Activated T-helper 1 cell treated with anti-CD3 and anti-CD28 coated beads, Interleukin-12 subunit alpha, Interleukin-12 subunit beta, Interleukin-2, Interleukin-4 antibody, amounts not matched to agents 30 ng/mL and 10 ng/mL and 1 ng/mL, durations not matched to agents 14 hours and 24 hours and 36 hours (primary cell): ENCODE measurements around the gene UBE3B. TPM values are rescaled to one million over a fixed set of nuclear protein-coding genes. Genes with fewer than 3 reads are reported as not detected.

Source experiments
- DNase-seq: peaks from one replicate; pipeline ENCODE4 v3.0.0; 2021; ENCODE audit warnings: low spot score
- H3K27ac Mint-ChIP-seq: one replicate; pipeline ENCODE4 v1.8.0; 2021; ENCODE audit warnings: mild to moderate bottlenecking, mixed read lengths
- H3K27me3 Mint-ChIP-seq: one replicate; pipeline ENCODE4 v1.8.0; 2022; ENCODE audit warnings: mild to moderate bottlenecking, moderate library complexity, mixed read lengths; ENCODE audit not compliant: insufficient read depth
- H3K36me3 Mint-ChIP-seq: one replicate; pipeline ENCODE4 v1.8.0; 2021; ENCODE audit warnings: low read depth, mixed read lengths
- H3K4me1 Mint-ChIP-seq: one replicate; pipeline ENCODE4 v1.8.0; 2021; ENCODE audit warnings: low read depth, mixed read lengths
- H3K4me3 Mint-ChIP-seq: one replicate; pipeline ENCODE4 v1.8.0; 2021; ENCODE audit warnings: mild to moderate bottlenecking, moderate library complexity, mixed read lengths
- H3K9me3 Mint-ChIP-seq: one replicate; pipeline ENCODE4 v1.8.0; 2021; ENCODE audit warnings: mixed read lengths
- intact Hi-C: fragments of 100-400 bp; cut with micrococcal nuclease; formaldehyde crosslinking; loops from one replicate; pipeline ENCODE4 v1.15.1; 2024
- total RNA-seq: library from RNA; stranded (reverse); gene quantifications from 2 replicates; pipeline ENCODE4 v1.2.3, GENCODE V29; 2022

The UBE3B gene
- total RNA-seq, 1 donor from 2014 or later: 29.3 TPM

GRCh38 chr12:109573029-109573913, 95.8 kb downstream of the UBE3B start, which contains the start of the genes MMAB and MVK:
Gene MMAB, minus strand, starts transcription at chr12:109573504. Its CDS starts 24 bp downstream, at chr12:109573480.
Gene MVK, plus strand, starts transcription at chr12:109573794. Its CDS starts 1,029 bp downstream, at chr12:109574823.
- DNase-seq: peak; percentile 99
- Mint-ChIP-seq H3K27me3 (no peaks in the 10 kb centered on the region), H3K27ac (peak within 1 kb of the TSS; percentile 88), H3K9me3 (no peaks in the 10 kb centered on the region), H3K4me3 (peak within 1 kb of the TSS; percentile 91), H3K36me3 (peaks cover 18% of the 10 kb centered on the region), H3K4me1 (peaks cover 30% of the 10 kb centered on the region)
- intact Hi-C loops: loop anchor here (1.0 to 10.0 kb wide), 9 partner anchors 22 to 1056 kb away; partner anchors contain the start of genes ALKBH2, ANAPC7, ANKRD13A and FAM222A

- intact Hi-C loops: loop anchor here (1.0 to 10.0 kb wide), 9 partner anchors 21 to 1057 kb away; partner anchors contain the start of genes ALKBH2, ANAPC7, ANKRD13A and FAM222A
- Mint-ChIP-seq H3K36me3 (peaks cover 25% of the 10 kb centered on the region), H3K27ac (peak overlapping the region; percentile 18), H3K4me1 (peaks cover 30% of the 10 kb centered on the region), H3K4me3 (peak overlapping the region; percentile 91), H3K9me3 (no peaks in the 10 kb centered on the region), H3K27me3 (no peaks in the 10 kb centered on the region)
- DNase-seq: no peak
Measured at GRCh38 chr12:109573914-109574244, 96.4 kb downstream of the UBE3B start.

DNA sequence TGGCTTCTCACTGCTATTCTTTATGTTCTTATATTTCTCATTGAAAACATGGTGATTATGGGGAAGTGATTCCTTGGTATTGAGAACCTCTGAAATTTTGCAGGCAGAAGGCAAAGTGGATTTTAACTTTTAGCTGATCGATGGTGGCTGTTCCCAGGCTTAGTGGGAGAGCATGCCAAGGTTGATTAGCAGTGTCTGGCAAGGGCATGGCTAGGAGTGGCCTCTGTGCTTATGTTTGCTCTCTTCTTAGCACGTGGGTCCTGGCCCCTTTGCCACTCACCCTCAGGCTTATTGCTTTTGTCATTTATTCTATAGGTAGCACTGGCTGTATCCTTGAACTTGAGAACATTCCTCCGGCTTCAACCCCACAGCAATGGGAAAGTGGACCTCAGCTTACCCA, 98.2 kb downstream of the UBE3B start:
- peaks cover 30% of the 10 kb centered on the region for H3K4me1 Mint-ChIP-seq
- DNase-seq: no peak
- no peak overlapping the region for H3K27ac Mint-ChIP-seq
- H3K36me3 Mint-ChIP-seq: peaks cover 30% of the 10 kb centered on the region
- no peaks in the 10 kb centered on the region for H3K27me3 Mint-ChIP-seq
- H3K4me3 Mint-ChIP-seq: no peak overlapping the region
- H3K9me3 Mint-ChIP-seq: no peaks in the 10 kb centered on the region
- intact Hi-C loops: loop anchor here (10.0 kb wide), 1 partner anchor 419 kb away; the partner anchor contains the start of genes ANKRD13A and GIT2

- intact Hi-C loops: loop anchor here (10.0 kb wide), 1 partner anchor 417 kb away; the partner anchor contains the start of genes ANKRD13A and GIT2
- Mint-ChIP-seq H3K4me1 (peaks cover 25% of the 10 kb centered on the region), H3K27ac (no peak overlapping the region), H3K36me3 (peaks cover 28% of the 10 kb centered on the region), H3K9me3 (no peaks in the 10 kb centered on the region), H3K4me3 (no peak overlapping the region), H3K27me3 (no peaks in the 10 kb centered on the region)
- no peak for DNase-seq
Measured at GRCh38 chr12:109577311-109577710, 99.9 kb downstream of the UBE3B start.

DNA sequence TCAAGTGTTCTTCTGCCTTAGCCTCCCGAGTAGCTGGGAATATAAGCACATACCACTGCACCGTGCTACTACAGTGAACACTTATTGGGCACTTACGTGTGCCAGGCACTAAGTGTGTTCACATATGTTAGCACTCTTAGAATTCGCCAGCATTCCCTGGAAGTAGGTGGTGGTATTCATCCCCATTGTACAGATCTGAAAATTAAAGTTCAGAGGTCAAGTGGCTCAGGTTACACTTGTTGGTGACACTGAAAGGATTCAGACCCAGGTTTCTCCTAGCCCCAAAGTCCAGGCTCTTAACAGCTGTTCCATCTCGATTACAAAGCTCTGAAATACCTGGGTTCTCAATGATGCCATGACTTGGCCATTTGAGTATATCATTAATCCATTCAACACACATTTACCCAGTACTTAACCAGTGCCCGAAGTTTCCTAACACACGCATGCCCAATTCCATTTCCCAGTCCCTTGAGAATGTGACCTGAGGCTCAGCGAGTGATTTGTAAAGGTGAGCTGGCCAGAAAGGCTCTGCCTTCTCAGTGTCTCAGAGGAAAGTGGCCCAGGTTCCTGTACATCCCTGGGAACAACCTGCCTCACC, 101.0 kb downstream of the UBE3B start:
- H3K4me3 Mint-ChIP-seq: no peak overlapping the region

DNA sequence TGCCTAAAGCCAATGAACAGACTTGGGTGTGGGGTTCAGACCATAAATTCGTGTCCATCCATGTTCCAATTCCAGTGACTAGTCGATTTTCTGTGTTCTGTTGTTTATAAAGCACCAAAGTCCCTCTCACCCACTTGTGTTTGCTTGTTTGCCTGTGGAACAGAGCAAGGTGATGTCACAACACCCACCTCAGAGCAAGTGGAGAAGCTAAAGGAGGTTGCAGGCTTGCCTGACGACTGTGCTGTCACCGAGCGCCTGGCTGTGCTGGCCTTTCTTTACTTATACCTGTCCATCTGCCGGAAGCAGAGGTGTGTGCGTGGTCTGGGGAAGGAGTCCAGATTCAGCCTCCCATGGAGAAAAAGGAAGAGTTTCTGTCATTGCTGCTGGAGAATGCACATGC, 102.2 kb downstream of the UBE3B start:
- Mint-ChIP-seq H3K27me3 (no peaks in the 10 kb centered on the region), H3K9me3 (no peaks in the 10 kb centered on the region), H3K4me1 (peaks cover 6% of the 10 kb centered on the region), H3K36me3 (peaks cover 29% of the 10 kb centered on the region), H3K4me3 (no peak overlapping the region), H3K27ac (no peak overlapping the region)
- intact Hi-C loops: loop anchor here (10.0 kb wide), 1 partner anchor 415 kb away; the partner anchor contains the start of genes ANKRD13A and GIT2
- DNase-seq: no peak

More for the DNA sequence above, 101.0 kb downstream of the UBE3B start:
- no peaks in the 10 kb centered on the region for H3K9me3 Mint-ChIP-seq
- H3K27me3 Mint-ChIP-seq: no peaks in the 10 kb centered on the region
- no peak overlapping the region for H3K27ac Mint-ChIP-seq
- intact Hi-C loops: loop anchor here (10.0 kb wide), 1 partner anchor 416 kb away; the partner anchor contains the start of genes ANKRD13A and GIT2
- H3K4me1 Mint-ChIP-seq: peaks cover 17% of the 10 kb centered on the region
- H3K36me3 Mint-ChIP-seq: peaks cover 28% of the 10 kb centered on the region
- DNase-seq: no peak

GRCh38 chr12:109580272-109580671, 102.8 kb downstream of the UBE3B start:
- Mint-ChIP-seq H3K36me3 (peaks cover 33% of the 10 kb centered on the region), H3K27ac (no peak overlapping the region), H3K9me3 (no peaks in the 10 kb centered on the region), H3K4me1 (no peaks in the 10 kb centered on the region), H3K27me3 (no peaks in the 10 kb centered on the region), H3K4me3 (no peak overlapping the region)
- intact Hi-C loops: no loop called here
- no peak for DNase-seq

- peaks cover 33% of the 10 kb centered on the region for H3K36me3 Mint-ChIP-seq
- no peaks in the 10 kb centered on the region for H3K4me1 Mint-ChIP-seq
- no peaks in the 10 kb centered on the region for H3K9me3 Mint-ChIP-seq
- DNase-seq: no peak
- no peak overlapping the region for H3K4me3 Mint-ChIP-seq
- H3K27ac Mint-ChIP-seq: no peak overlapping the region
- H3K27me3 Mint-ChIP-seq: no peaks in the 10 kb centered on the region
- intact Hi-C loops: no loop called here
Measured at GRCh38 chr12:109580684-109581333, 103.4 kb downstream of the UBE3B start.

GRCh38 chr12:109581334-109581691, 103.9 kb downstream of the UBE3B start:
- peaks cover 31% of the 10 kb centered on the region for H3K36me3 Mint-ChIP-seq
- H3K4me3 Mint-ChIP-seq: no peak overlapping the region
- intact Hi-C loops: no loop called here
- no peaks in the 10 kb centered on the region for H3K9me3 Mint-ChIP-seq
- no peak for DNase-seq
- H3K4me1 Mint-ChIP-seq: no peaks in the 10 kb centered on the region
- no peak overlapping the region for H3K27ac Mint-ChIP-seq
- no peaks in the 10 kb centered on the region for H3K27me3 Mint-ChIP-seq

DNA sequence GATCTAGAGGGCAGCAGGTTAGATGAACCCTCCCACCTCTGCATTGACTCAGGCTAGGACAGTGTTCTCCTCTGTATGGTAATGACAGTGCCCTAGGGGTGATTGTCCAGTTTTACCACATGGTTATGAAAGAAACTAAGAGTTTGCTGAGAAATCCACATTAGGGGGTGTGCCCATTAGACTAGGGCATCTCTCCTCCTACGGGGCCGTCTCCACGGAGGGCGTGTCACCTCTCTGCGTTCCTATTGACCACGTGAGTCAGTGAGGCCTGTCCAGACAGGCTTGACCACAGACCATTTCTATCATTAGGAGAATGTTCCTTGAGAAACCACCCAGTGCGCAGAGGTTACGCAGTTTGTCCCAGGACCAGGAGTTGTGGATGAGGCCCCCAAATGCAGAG, 104.4 kb downstream of the UBE3B start:
- Mint-ChIP-seq H3K4me3 (no peak overlapping the region), H3K27me3 (no peaks in the 10 kb centered on the region), H3K27ac (no peak overlapping the region), H3K9me3 (no peaks in the 10 kb centered on the region), H3K36me3 (peaks cover 30% of the 10 kb centered on the region), H3K4me1 (no peaks in the 10 kb centered on the region)
- no peak for DNase-seq
- intact Hi-C loops: no loop called here

DNA sequence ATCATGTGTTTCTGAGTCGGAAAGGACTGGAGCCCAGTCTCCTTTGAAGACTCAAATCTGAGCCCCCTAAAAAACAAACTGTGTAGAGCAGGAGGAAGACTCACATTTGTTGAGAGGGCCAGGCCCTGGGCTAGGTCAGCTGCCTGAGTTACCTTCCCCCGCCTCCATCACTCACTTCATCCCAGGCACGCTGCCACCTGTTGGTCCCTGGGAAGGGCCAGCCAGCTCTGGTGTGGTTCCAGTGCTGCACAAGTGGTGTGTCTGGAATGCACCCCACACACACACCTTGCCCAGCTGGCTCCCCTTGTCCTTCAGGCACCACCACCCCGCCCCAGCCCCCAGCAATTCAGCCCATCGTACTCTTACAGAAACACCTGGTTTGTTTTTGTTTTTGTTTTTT, 105.2 kb downstream of the UBE3B start:
- H3K4me3 Mint-ChIP-seq: no peak overlapping the region
- H3K9me3 Mint-ChIP-seq: no peaks in the 10 kb centered on the region
- no peak overlapping the region for H3K27ac Mint-ChIP-seq
- no peaks in the 10 kb centered on the region for H3K27me3 Mint-ChIP-seq
- no peaks in the 10 kb centered on the region for H3K4me1 Mint-ChIP-seq
- intact Hi-C loops: no loop called here
- DNase-seq: no peak
- H3K36me3 Mint-ChIP-seq: peaks cover 25% of the 10 kb centered on the region

DNA sequence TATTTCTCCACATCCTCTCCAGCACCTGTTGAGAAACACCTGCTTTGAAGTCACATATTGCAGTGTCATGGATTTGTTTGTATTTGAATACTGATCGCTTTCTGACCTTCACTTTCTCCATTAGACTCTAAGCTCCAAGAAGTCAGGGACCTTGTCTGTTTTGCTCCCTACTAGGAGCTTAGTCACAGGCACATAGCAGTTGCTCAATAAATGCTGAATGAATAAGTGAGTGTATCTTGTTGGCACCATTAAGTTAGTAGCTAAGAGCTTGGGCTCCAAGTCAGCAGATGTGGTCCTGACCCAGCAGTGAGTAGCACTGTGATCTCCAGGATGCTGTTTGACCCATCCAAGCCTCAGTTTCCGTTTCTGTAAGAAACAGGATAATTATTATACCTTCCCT, 106.3 kb downstream of the UBE3B start:
- Mint-ChIP-seq H3K27me3 (no peaks in the 10 kb centered on the region), H3K4me1 (no peaks in the 10 kb centered on the region), H3K27ac (no peak overlapping the region), H3K9me3 (no peaks in the 10 kb centered on the region), H3K4me3 (no peak overlapping the region), H3K36me3 (peaks cover 22% of the 10 kb centered on the region)
- DNase-seq: no peak
- intact Hi-C loops: no loop called here
